Skeletal muscle tissue (tissue), 4 donors: ENCODE results near the gene EMP3. TPM values are rescaled to one million over a fixed set of nuclear protein-coding genes. Genes with fewer than 3 reads are reported as not detected.

Experiments
- H3K27ac ChIP-seq: one replicate; pipeline ENCODE4 v1.7.0; 2013; ENCODE audit warnings: mild to moderate bottlenecking, low read depth, low read length, inconsistent platforms
- H3K27me3 ChIP-seq, 3 donors: one replicate each; pipeline ENCODE4 v1.7.0; 2013; ENCODE audit warnings: low read length in 3 of 3; ENCODE audit not compliant: control insufficient read depth in 3 of 3, insufficient read depth in 3 of 3
- H3K36me3 ChIP-seq, 3 donors: one replicate each; pipeline ENCODE4 v1.7.0; 2013; ENCODE audit warnings: low read length in 3 of 3; ENCODE audit not compliant: control insufficient read depth in 3 of 3, insufficient read depth in 3 of 3
- H3K4me1 ChIP-seq, 3 donors: one replicate each; pipeline ENCODE4 v1.7.0; 2013; ENCODE audit warnings: low read length in 3 of 3, mild to moderate bottlenecking in 3 of 3; ENCODE audit not compliant: control insufficient read depth in 3 of 3, insufficient read depth in 3 of 3
- H3K4me3 ChIP-seq, 3 donors: one replicate each; pipeline ENCODE4 v1.7.0; 2013; ENCODE audit warnings: low read length in 3 of 3
- H3K9ac ChIP-seq, 3 donors: one replicate each; pipeline ENCODE4 v1.7.0; 2013; ENCODE audit warnings: low read length in 3 of 3, mild to moderate bottlenecking in 3 of 3, moderate library complexity in 2 of 3, low read depth in 1 of 3
- H3K9me3 ChIP-seq, 3 donors: one replicate each; pipeline ENCODE4 v1.7.0; 2013; ENCODE audit warnings: low read length in 3 of 3; ENCODE audit not compliant: control insufficient read depth in 3 of 3
- total RNA-seq: library from RNA; depleted of rRNA; stranded (reverse); fragments of >200 nt; gene quantifications from one replicate; pipeline ENCODE4 v1.2.3, GENCODE V29; 2014
- donor health status: Osteomylitis.

The EMP3 gene
- total RNA-seq, 1 donor from 2014 or later, result 72.5 TPM

DNA sequence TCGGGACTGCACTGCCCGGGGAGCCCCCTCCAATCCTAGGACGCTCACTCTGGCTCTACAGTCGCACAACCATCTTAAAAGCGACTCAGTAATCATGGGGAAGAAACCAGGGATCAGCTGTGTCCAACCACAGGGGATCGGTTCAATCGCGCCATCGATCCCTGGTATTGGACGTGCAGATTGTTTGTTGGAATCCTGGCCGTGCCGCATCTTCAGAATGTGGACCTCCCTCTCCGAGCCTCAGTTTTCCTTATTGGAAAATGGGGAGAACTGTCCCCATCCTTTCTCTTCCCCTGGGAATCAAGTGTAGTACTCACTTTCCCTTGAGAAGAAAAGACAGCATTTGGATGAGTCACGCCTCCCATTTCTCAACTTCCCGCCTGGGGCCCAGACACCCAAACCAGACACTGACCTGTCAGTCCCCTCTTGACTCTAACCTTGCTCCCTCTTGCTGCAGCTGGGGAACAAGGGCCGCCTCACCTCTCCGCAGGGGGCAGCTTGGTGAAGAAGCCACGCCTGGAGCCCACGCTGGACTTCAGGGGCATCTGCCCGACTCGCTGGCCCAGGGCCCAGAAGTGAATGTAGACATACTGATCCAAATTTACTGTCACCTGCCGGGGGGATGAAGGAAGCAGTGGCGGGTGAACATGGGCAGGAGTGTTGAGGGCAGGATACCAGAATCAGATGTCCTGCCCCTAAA, 17.6 kb downstream of the EMP3 start:
- Histone ChIP-seq H3K4me3 (no peak overlapping the region), H3K4me1 (peaks cover 11 to 17% (median 16%) of the 10 kb centered on the region in 3 donors), H3K9ac (no peak overlapping the region), H3K27me3 (no peaks in the 10 kb centered on the region), H3K27ac (no peak overlapping the region), H3K36me3 (peaks cover 5 to 16% (median 11%) of the 10 kb centered on the region in 3 donors), H3K9me3 (no peaks in the 10 kb centered on the region)

DNA sequence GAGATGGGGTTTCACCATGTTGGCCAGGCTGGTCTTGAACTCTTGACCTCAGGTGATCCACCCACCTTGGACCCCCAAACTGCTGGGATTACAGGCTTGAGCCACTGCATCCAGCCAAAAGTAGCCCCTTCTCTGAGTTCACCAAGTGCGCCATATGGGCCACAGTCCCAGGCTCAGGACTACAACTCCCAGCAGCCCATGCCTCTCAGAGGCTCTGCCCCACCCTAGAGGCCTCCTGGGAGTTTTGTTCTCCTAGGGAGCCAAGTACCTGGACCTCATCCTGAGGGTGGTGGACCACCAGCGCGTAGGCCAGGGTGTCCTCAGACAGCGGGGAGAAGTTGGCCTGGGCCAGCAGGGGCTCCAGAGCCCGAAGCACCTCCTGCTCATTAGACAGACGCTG, 19.5 kb downstream of the EMP3 start:
- Histone ChIP-seq H3K36me3 (peaks cover 5 to 15% (median 7%) of the 10 kb centered on the region in 3 donors), H3K27ac (no peak overlapping the region), H3K9ac (no peak overlapping the region), H3K9me3 (no peaks in the 10 kb centered on the region), H3K27me3 (no peaks in the 10 kb centered on the region), H3K4me3 (no peak overlapping the region), H3K4me1 (peaks cover 18 to 20% (median 19%) of the 10 kb centered on the region in 3 donors)

DNA sequence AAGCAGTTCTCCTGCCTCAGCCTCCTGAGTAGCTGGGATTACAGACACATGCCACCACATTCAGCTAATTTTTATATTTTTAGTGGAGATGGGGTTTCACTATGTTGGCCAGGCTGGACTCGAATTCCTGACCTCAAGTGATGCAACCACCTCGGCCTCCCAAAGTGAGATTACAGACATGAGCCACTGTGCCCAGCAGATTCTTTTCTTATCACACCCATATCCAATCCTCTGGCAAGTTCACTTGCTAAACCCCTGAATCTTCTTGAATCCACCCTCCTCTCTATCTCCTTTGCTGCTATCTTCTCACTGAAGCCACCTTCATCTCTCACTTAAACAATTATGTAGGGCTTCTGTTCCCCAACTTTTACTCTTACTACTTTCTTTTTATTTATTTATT, 20.8 kb downstream of the EMP3 start:
- Histone ChIP-seq H3K27ac (no peak overlapping the region), H3K9ac (no peak overlapping the region), H3K4me3 (no peak overlapping the region), H3K27me3 (no peaks in the 10 kb centered on the region), H3K36me3 (peaks cover 5 to 15% (median 7%) of the 10 kb centered on the region in 3 donors), H3K9me3 (no peaks in the 10 kb centered on the region), H3K4me1 (peaks cover 11 to 12% (median 11%) of the 10 kb centered on the region in 3 donors)

DNA sequence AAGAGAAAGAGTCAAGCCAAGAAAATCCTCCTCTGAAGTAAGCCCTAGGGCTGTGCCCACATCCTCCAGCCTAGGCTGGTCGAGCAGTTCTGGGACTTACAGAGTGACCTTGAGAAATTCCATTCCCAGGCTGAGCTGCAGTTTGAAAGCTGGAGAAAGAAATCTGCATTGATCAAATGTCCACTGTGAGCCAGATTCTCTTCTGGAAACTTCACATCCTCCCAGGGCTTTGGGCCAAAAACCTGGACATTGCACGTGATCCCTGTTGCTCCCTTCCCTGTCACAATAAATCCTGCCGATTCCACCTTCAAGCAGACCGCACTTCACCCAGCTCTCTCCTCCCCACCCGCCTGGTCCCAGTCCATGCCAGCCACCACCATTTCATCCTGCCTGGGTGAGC, 22.7 kb downstream of the EMP3 start:
- peak overlapping the region in 1 of 3 donors; percentile 25 for H3K9ac ChIP-seq
- H3K27me3 ChIP-seq, result no peaks in the 10 kb centered on the region
- H3K27ac ChIP-seq, result no peak overlapping the region

DNA sequence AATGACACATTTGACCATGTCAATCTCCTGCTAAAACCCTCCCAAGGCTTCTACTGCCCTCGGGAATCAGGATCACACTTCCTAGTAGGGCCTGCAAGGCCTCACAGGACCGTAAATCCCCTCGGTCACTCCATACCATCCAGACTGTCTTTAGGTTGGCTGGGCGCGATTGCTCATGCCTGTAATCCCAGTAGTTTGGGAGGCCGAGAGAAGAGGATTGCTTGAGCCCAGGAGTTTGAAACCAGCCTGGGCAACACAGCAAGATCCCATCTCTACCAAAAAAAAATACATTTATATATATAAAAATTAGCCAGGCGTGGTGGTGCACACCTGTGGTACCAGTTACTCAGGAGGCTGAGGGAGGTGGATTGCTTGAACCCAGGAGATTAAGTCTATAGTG, 23.4 kb downstream of the EMP3 start:
- no peak overlapping the region for H3K4me3 ChIP-seq
- H3K9ac ChIP-seq, result no peak overlapping the region
- no peaks in the 10 kb centered on the region for H3K9me3 ChIP-seq
- peaks cover 0 to 3% (median 0%) of the 10 kb centered on the region in 3 donors for H3K36me3 ChIP-seq
- H3K27ac ChIP-seq, result no peak overlapping the region
- peaks cover 6 to 9% (median 7%) of the 10 kb centered on the region in 3 donors for H3K4me1 ChIP-seq
- no peaks in the 10 kb centered on the region for H3K27me3 ChIP-seq

More for the DNA sequence above, 22.7 kb downstream of the EMP3 start:
- H3K4me1 ChIP-seq, result peaks cover 6 to 9% (median 7%) of the 10 kb centered on the region in 3 donors
- no peaks in the 10 kb centered on the region for H3K9me3 ChIP-seq
- peaks cover 0 to 7% (median under 1%) of the 10 kb centered on the region in 3 donors for H3K36me3 ChIP-seq
- no peak overlapping the region for H3K4me3 ChIP-seq

DNA sequence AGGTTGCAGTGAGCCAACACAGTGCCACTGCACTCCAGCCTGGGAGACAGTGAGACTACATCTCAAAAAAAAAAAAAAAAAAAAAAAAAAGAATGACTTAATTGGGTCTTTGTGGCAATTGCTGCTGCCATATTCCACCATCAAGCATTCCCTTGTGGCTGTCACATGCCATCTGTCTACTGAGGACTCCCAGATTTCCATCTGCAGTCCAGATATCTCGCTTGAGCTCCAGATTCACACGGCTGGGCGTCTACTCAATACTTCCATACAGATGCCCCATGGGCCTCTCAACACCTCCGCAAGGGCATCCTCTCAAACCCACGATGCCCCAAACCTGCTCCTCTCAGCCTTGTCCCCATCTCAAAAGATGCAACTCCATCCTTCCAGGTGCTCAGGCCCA, 25.5 kb downstream of the EMP3 start:
- H3K9me3 ChIP-seq, result no peaks in the 10 kb centered on the region
- peaks cover 0 to 3% (median 0%) of the 10 kb centered on the region in 3 donors for H3K36me3 ChIP-seq
- no peak overlapping the region for H3K4me3 ChIP-seq
- no peak overlapping the region for H3K9ac ChIP-seq
- peaks cover 6 to 9% (median 7%) of the 10 kb centered on the region in 3 donors for H3K4me1 ChIP-seq
- no peaks in the 10 kb centered on the region for H3K27me3 ChIP-seq
- H3K27ac ChIP-seq, result no peak overlapping the region

DNA sequence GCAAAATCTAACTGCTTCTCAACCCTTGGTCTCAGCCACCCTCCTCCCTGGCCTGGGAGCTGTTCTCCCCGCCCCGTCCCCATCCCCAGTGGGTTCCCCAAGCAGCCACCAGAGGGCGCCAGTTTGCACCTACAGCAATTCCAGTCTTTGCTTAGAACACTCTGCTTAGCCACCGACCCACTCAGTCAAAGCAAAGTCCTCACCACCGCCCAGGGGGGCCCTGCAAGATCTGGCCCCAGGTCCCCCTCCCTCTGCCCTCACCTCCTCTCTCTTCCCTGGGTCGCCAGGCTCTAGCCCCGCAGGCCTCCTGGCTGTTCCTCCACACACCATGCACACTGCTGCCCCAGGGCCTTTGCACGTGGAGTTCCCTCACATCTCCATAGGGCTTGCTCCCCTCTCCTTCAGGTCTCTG, 26.0 kb downstream of the EMP3 start:
- Histone ChIP-seq H3K27ac (no peak overlapping the region), H3K36me3 (peaks cover 0 to 3% (median 0%) of the 10 kb centered on the region in 3 donors), H3K4me3 (no peak overlapping the region), H3K4me1 (peaks cover 6 to 9% (median 7%) of the 10 kb centered on the region in 3 donors), H3K27me3 (no peaks in the 10 kb centered on the region), H3K9me3 (no peaks in the 10 kb centered on the region), H3K9ac (no peak overlapping the region)

DNA sequence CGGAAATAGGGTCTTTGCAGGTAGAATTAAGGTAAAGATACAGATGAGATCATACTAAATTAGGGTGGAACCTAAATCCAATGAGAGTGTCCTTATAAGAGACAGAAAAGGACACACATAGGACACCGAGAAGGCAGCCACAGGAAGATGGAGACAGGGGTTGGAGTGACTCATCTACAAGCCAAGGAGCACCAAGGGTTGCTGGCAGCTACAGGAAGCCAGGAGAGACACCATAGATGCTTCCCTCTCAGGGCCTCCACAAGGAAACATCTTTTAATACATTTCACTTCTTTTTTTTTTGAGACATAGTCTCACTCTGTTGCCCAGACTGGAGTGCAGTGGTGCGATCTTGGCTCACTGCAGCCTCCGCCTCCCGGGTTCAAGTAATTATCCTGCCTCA, 28.3 kb downstream of the EMP3 start:
- Histone ChIP-seq H3K4me3 (no peak overlapping the region), H3K9me3 (no peaks in the 10 kb centered on the region), H3K27me3 (no peaks in the 10 kb centered on the region), H3K36me3 (peaks cover 0 to 3% (median 0%) of the 10 kb centered on the region in 3 donors), H3K4me1 (peaks cover 0 to 3% (median 0%) of the 10 kb centered on the region in 3 donors), H3K27ac (no peak overlapping the region), H3K9ac (no peak overlapping the region)

DNA sequence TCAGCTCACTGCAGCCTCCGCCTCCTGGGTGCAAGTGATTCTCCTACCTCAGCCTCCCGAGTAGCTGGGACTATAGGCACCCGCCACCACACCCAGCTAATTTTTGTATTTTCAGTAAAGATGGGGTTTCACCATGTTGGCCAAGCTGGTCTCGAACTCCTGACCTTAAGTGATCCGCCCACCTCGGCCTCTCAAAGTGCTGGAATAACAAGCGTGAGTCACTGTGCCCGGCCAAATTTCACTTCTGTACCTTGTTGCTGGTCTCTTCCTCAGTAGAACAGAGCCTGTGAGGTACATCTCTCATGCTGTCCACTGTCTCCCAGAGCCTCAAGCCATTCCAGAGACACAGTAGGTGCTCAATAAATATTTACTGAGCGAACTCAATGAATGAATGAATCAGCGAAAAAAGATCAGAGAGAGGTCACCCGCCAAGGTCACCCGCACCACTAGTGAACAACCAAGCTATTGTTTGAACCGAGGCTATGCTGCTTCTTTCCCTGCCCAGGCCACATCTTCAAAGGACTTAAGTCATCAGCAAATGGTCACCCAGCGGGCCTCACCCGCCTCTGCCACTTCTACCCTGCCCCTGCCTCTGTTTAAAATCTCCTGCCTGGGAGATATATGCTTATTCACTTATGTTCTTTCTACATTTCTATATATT, 29.1 kb downstream of the EMP3 start:
- H3K9me3 ChIP-seq, result no peaks in the 10 kb centered on the region
- no peak overlapping the region for H3K27ac ChIP-seq
- H3K9ac ChIP-seq, result no peak overlapping the region
- H3K4me1 ChIP-seq, result peaks cover 0 to 3% (median 0%) of the 10 kb centered on the region in 3 donors
- no peaks in the 10 kb centered on the region for H3K27me3 ChIP-seq
- H3K4me3 ChIP-seq, result no peak overlapping the region
- peaks cover 0 to 3% (median 0%) of the 10 kb centered on the region in 3 donors for H3K36me3 ChIP-seq

DNA sequence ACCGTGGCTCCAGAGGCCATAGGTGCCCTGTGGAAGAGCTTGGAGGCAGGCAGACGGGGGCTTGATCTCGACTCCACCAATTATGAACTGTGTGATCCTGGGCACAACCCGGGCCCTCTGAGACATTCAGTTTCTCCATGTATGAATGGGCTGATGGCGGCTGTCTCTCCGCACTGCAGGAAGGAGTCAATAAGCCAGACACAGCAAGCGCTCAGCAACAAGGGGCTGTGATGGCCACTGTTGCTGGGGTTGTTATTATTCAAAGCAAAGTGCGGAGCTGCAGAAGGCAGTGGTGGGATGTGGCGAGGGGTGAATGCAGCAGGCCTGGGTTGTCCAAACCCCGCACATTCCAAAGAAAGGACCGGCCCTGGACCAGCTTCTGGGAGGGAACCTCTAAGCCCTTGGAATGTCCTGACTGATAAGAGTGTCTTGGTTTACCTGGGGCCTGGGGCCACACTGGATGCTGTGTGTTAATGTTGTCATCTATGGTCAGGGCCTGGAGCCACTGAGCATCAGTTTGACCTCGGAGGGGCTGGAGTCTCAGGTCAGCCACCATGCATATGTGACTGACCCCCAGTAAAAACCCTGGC, 30.1 kb downstream of the EMP3 start:
- Histone ChIP-seq H3K27ac (no peak overlapping the region), H3K27me3 (no peaks in the 10 kb centered on the region), H3K9ac (no peak overlapping the region), H3K36me3 (peaks cover 4 to 5% (median 5%) of the 10 kb centered on the region in 3 donors), H3K9me3 (no peaks in the 10 kb centered on the region), H3K4me3 (no peak overlapping the region), H3K4me1 (peaks cover 0 to 3% (median 0%) of the 10 kb centered on the region in 3 donors)
